Measurements from ENCODE around the gene SPRN.
"Not testable (repeated sequence)": the region's sequence is repeated elsewhere in the genome, so short reads cannot be mapped to it uniquely, and the experiment has no call there.

SPRN gene

GRCh38 chr10:133439517-133440461, 15.4 kb upstream of the SPRN start:
- no peak for DNase-seq

- DNase-seq, result no peak
Observed at GRCh38 chr10:133438711-133439273, 14.4 kb upstream of the SPRN start.

GRCh38 chr10:133432789-133433188, 8.4 kb upstream of the SPRN start:
- not testable (repeated sequence) for DNase-seq

- not testable (repeated sequence) for DNase-seq
Observed at GRCh38 chr10:133431888-133432613, 7.6 kb upstream of the SPRN start.

- DNase-seq, result not testable (repeated sequence)
Observed at GRCh38 chr10:133429571-133429970, 5.1 kb upstream of the SPRN start.

- not testable (repeated sequence) for DNase-seq
Observed at GRCh38 chr10:133424102-133424501, 323 bp downstream of the SPRN start.

GRCh38 chr10:133422807-133423771, 1.3 kb downstream of the SPRN start:
- DNase-seq, result no peak

- DNase-seq, result no peak
Observed at GRCh38 chr10:133422223-133422806, 2.1 kb downstream of the SPRN start.

GRCh38 chr10:133421336-133422222, 2.8 kb downstream of the SPRN start:
- DNase-seq, result no peak

- no peak for DNase-seq
Observed at GRCh38 chr10:133420579-133420978, 3.8 kb downstream of the SPRN start.

GRCh38 chr10:133420028-133420427, 4.4 kb downstream of the SPRN start:
- DNase-seq, result no peak

GRCh38 chr10:133419211-133419950, 5.0 kb downstream of the SPRN start:
- DNase-seq, result no peak

- DNase-seq, result no peak
Observed at GRCh38 chr10:133418289-133418993, 6.0 kb downstream of the SPRN start.

GRCh38 chr10:133415752-133416151, 8.7 kb downstream of the SPRN start:
- DNase-seq, result no peak

- DNase-seq, result not testable (repeated sequence)
Observed at GRCh38 chr10:133414401-133414800, 10.0 kb downstream of the SPRN start.

- no peak for DNase-seq
Observed at GRCh38 chr10:133412381-133412711, 12.1 kb downstream of the SPRN start.

- DNase-seq, result no peak
Observed at GRCh38 chr10:133411523-133412380, 12.7 kb downstream of the SPRN start.

- DNase-seq, result peak; percentile 47
Observed at GRCh38 chr10:133405844-133406527, 18.4 kb downstream of the SPRN start.

All from fibroblast of skin of scalp (primary cell).